Esophagus muscularis mucosa (tissue), 4 donors: ENCODE data around the gene JARID2.

ENCODE experiments used
- CTCF ChIP-seq, 3 experiments: fragments of 200-600 bp in 2 of 3; fragments of 450-650 bp in 1 of 3; sonication (generic) in 2 of 3; IDR thresholded peaks; one replicate each; pipeline ENCODE4 v1.5.1; 2017 to 2019; ENCODE audit warnings: antibody characterized with exemption in 3 of 3, mild to moderate bottlenecking in 2 of 3, moderate library complexity in 1 of 3
- EP300 ChIP-seq: sonication (generic); formaldehyde crosslinking; IDR thresholded peaks from one replicate; pipeline ENCODE4 v1.6.1; 2017; ENCODE audit warnings: antibody characterized with exemption
- POLR2A ChIP-seq: fragments of 450-650 bp; IDR thresholded peaks from one replicate; pipeline ENCODE4 v1.6.1; 2017; ENCODE audit warnings: antibody characterized with exemption, moderate library complexity, mild to moderate bottlenecking, low read depth
- POLR2AphosphoS5 ChIP-seq, 2 donors: sonication (generic); formaldehyde crosslinking; IDR thresholded peaks; one replicate each; pipeline ENCODE4 v1.6.1; 2017; ENCODE audit warnings: antibody characterized with exemption in 2 of 2

- no peak for TF ChIP-seq POLR2A
- TF ChIP-seq POLR2AphosphoS5 (IDR thresholded peaks at IDR 0.05) = no peak
- TF ChIP-seq CTCF (IDR thresholded peaks at IDR 0.05) = no peak
- TF ChIP-seq EP300 = no peak
These were observed 224.9 kb downstream of the JARID2 start for GRCh38 chr6:15470746-15471145.
